Heart right ventricle (tissue), 16 donors: ENCODE results near the gene ZNF541. TPM values are rescaled to one million over a fixed set of nuclear protein-coding genes. Genes with fewer than 3 reads are reported as not detected.
A peak's percentile ranks its signal among the peaks of the same experiment; 100 is the strongest.
"Not testable (repeated sequence)": the region's sequence is repeated elsewhere in the genome, so short reads cannot be mapped to it uniquely, and the experiment has no call there.

Experiments
- ATAC-seq, 8 donors: fragments of 200-7000 bp; cut with Tn5 transposase; one replicate each; pipeline ENCODE4 v1.9.1; 2020; ENCODE audit warnings: mild to moderate bottlenecking in 8 of 8, moderate library complexity in 8 of 8, moderate number of reproducible peaks in 1 of 8
- DNase-seq, 2 donors: peaks; one replicate each; pipeline ENCODE4 v3.0.0-alpha.2; 2020
- H3K27ac ChIP-seq, 10 donors: fragments of 200-600 bp; sonication (generic) in 2 of 10; one replicate each; pipeline versions ENCODE4 v1.5.0 to v1.8.0; 2020 to 2022; ENCODE audit warnings: mild to moderate bottlenecking in 3 of 10
- H3K27me3 ChIP-seq, 7 donors: fragments of 200-600 bp; one replicate each; pipeline ENCODE4 v1.8.0; 2021 to 2022; ENCODE audit warnings: mild to moderate bottlenecking in 2 of 7
- H3K36me3 ChIP-seq, 9 donors: fragments of 200-600 bp; sonication (generic) in 1 of 9; one replicate each; pipeline versions ENCODE4 v1.5.0 to v1.8.0; 2020 to 2022; ENCODE audit warnings: mild to moderate bottlenecking in 2 of 9
- H3K4me1 ChIP-seq, 9 donors: fragments of 200-600 bp; sonication (generic) in 1 of 9; one replicate each; pipeline versions ENCODE4 v1.5.0 to v1.8.0; 2020 to 2022; ENCODE audit warnings: mild to moderate bottlenecking in 4 of 9
- H3K4me3 ChIP-seq, 10 donors: fragments of 200-600 bp; sonication (generic) in 2 of 10; one replicate each; pipeline versions ENCODE4 v1.5.0 to v1.8.0; 2020 to 2022; ENCODE audit warnings: mild to moderate bottlenecking in 7 of 10, moderate library complexity in 2 of 10
- H3K9me3 ChIP-seq, 11 donors: fragments of 200-600 bp in 10 of 11; sonication (generic) in 2 of 11; one replicate each; pipeline versions ENCODE4 v1.5.0 to v1.8.0; 2013 to 2022; ENCODE audit warnings: mild to moderate bottlenecking in 2 of 11, control low read depth in 1 of 11, moderate library complexity in 1 of 11
- WGBS, 2 donors: extraction: QIAGEN DNeasy Blood & Tissue Kit; methylation state at CpG; one replicate each; pipeline ENCODE4 v1.1.7; 2013; ENCODE audit warnings: inconsistent platforms in 1 of 2; 5-methylcytosine and 5-hydroxymethylcytosine counted together
- intact Hi-C, 10 donors: fragments of 100-400 bp; cut with DNase I; formaldehyde crosslinking; loops; one replicate each; pipeline versions ENCODE4 v1.11.1 to v1.14.2; 2022
- polyA plus RNA-seq, 2 donors: library from polyadenylated mRNA; stranded (reverse); fragments of 200-250 nt; gene quantifications; one replicate each; pipeline ENCODE4 v1.2.3, GENCODE V29; 2013
- total RNA-seq, 10 donors: library from RNA; stranded (reverse); fragmentation: NEBNext Ultra II Directional in 3 of 10; extraction: Animal tissue kit (Norgen Biotek cat#: 25700) in 3 of 10; gene quantifications; one replicate each; pipeline versions ENCODE4 v1.2.1 to v1.2.4, GENCODE V29; 2021 to 2023
- TF ChIP-seq, protein P1 (sequence below), 9 donors: fragments of 200-600 bp; sonication (generic) in 2 of 9; IDR thresholded peaks; one replicate each; pipeline versions ENCODE4 v1.5.0 to v1.8.0; 2021 to 2022; ENCODE audit warnings: antibody characterized with exemption in 9 of 9, mild to moderate bottlenecking in 5 of 9, moderate library complexity in 1 of 9
- donor health status: Arrhythmogenic right ventricular cardiomyopathy.
- donor health status: ischemic (EF 13 %, LVEDD 7.1; RV severe dilation, severe dysfunction).
- donor health status: healthy with polysubstance abuse.
- donor health status: DM: no; HTN: yes; CAD: no.
- donor health status: DM: no; HTN: no; CAD: no.
- donor health status: ischemic (EF 25% LVEDD 6.9; RV normal size, moderate dysfunction).
- donor health status: ischemic (EF 25% LVEDD 5.7; RV mildly dilated, moderate dysfunction).
- donor health status: healthy.
- donor health status: DM: yes; HTN: yes; CAD: no.
- donor health status: Ischemic cardiomyopathy.
- donor health status: ischemic (EF 35%, LVEDD 5.7; RV mildly dilated, moderate dysfunction).
- donor health status: nonischemic (EF 11% LVEDD 7.7; RV severe dilation, severe dysfunction).
- donor health status: DM: yes; HTN: yes; CAD: no.
- donor health status: PGD.
- donor health status: ischemic (EF 29% LVEDD 5.4; RV normal size, mild dysfunction).
- donor health status: nonischemic (EF 23%, LVEDD 6.1; RV moderate dilation, normal function).

Gene ZNF541
- total and polyA plus RNA-seq, 12 donors = 0.23 to 3.7 (median 1.5) TPM

DNA sequence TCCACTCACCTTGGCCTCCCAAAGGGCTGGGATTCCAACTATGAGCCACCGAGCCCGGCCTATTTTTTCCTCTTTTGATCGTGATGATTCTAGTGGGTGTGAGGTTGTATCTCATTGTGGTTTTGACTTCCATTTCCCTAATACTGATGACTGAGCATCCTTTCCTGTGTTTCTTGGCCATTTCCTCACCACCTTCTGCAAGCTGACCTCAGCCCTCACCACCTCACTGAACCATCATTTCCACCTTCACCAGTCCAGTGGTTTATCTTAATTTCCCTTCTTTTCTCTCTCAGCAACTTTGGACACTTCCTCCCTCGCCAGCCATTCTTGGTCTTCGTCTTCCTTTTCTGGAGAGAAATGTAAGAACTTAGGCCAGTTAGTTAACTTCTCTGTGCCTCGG lies 23.0 kb upstream of the ZNF541 start:
- Histone ChIP-seq H3K4me1 (peaks cover 2 to 43% (median 20%) of the 10 kb centered on the region in 9 donors), H3K27me3 (no peaks in the 10 kb centered on the region), H3K36me3 (no peaks in the 10 kb centered on the region), H3K4me3 (no peak overlapping the region), H3K9me3 (no peaks in the 10 kb centered on the region), H3K27ac (peak overlapping the region in 1 of 10 donors; percentile 64)
- ATAC-seq (no peak), DNase-seq (no peak)
- intact Hi-C loops = loop anchor here in 3 of 10 donors (5.0 to 10.0 kb wide), 3 partner anchors 51 to 159 kb away; no protein-coding TSS in a partner anchor
- 67 to 80% methylated on average over 6 of the region's 6 CpGs for WGBS, 2 donors
- TF ChIP-seq, protein P1, sequence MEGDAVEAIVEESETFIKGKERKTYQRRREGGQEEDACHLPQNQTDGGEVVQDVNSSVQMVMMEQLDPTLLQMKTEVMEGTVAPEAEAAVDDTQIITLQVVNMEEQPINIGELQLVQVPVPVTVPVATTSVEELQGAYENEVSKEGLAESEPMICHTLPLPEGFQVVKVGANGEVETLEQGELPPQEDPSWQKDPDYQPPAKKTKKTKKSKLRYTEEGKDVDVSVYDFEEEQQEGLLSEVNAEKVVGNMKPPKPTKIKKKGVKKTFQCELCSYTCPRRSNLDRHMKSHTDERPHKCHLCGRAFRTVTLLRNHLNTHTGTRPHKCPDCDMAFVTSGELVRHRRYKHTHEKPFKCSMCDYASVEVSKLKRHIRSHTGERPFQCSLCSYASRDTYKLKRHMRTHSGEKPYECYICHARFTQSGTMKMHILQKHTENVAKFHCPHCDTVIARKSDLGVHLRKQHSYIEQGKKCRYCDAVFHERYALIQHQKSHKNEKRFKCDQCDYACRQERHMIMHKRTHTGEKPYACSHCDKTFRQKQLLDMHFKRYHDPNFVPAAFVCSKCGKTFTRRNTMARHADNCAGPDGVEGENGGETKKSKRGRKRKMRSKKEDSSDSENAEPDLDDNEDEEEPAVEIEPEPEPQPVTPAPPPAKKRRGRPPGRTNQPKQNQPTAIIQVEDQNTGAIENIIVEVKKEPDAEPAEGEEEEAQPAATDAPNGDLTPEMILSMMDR (IDR thresholded peaks at IDR 0.05) = no peak

DNA sequence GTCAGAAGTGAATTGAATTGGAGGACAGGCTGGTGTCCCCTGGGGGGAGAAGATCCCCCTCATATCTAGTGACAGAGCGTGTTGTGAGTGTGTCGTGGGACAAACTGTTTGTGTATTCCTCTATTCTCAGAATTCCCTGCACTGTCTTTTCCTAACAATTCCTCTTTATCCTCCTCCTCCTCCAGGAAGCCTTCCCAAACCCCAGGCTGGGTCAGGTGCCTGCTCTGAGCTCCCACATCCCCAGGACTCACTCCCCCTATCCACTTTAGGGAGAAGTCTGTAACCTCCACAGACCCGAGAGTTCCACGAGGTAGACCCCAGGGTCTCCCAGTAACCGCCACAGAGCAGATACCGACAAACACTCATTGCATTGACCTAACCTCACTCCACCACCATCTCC lies 20.9 kb upstream of the ZNF541 start:
- Histone ChIP-seq H3K27ac (no peak overlapping the region), H3K9me3 (peaks cover 0 to 3% (median 0%) of the 10 kb centered on the region in 11 donors), H3K36me3 (no peaks in the 10 kb centered on the region), H3K27me3 (no peaks in the 10 kb centered on the region), H3K4me1 (peaks cover 0 to 27% (median 7%) of the 10 kb centered on the region in 9 donors), H3K4me3 (no peak overlapping the region)
- 82 to 83% methylated on average over 6 of the region's 6 CpGs for WGBS, 2 donors
- no peak for ATAC-seq
- no peak for DNase-seq
- intact Hi-C loops = loop anchor here in 1 of 10 donors (10.0 kb wide), 1 partner anchor 49 kb away; no protein-coding TSS in a partner anchor
- TF ChIP-seq, protein P1 (IDR thresholded peaks at IDR 0.05) = no peak

DNA sequence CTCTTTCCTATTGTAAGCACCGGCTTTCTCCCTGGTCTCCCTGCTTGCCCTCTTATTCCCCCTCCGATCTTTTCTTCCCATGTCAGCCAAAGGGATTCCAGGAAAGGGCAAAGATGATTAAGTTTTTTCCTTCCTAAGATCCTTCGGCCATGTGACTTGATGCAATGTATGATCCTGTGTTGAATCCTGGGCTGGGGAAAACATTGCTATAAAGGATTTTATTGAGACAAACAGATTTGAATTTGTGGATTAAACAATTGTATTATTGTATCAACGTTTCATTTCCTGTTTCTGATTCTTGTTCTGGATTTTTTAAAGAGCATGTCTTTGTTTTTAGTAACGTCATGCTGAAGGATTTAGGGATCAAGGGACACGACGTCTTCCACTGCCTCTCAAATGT lies 16.9 kb upstream of the ZNF541 start:
- Histone ChIP-seq H3K27ac (no peak overlapping the region), H3K27me3 (no peaks in the 10 kb centered on the region), H3K9me3 (peaks cover 0 to 15% (median 0%) of the 10 kb centered on the region in 11 donors), H3K36me3 (no peaks in the 10 kb centered on the region), H3K4me1 (no peaks in the 10 kb centered on the region), H3K4me3 (no peak overlapping the region)
- ATAC-seq (no peak), DNase-seq (no peak)
- 46 to 52% methylated on average over 7 of the region's 7 CpGs for WGBS, 2 donors
- intact Hi-C loops = loop anchor here in 1 of 10 donors (10.0 kb wide), 1 partner anchor 45 kb away; no protein-coding TSS in a partner anchor
- TF ChIP-seq, protein P1 (IDR thresholded peaks at IDR 0.05) = no peak

DNA sequence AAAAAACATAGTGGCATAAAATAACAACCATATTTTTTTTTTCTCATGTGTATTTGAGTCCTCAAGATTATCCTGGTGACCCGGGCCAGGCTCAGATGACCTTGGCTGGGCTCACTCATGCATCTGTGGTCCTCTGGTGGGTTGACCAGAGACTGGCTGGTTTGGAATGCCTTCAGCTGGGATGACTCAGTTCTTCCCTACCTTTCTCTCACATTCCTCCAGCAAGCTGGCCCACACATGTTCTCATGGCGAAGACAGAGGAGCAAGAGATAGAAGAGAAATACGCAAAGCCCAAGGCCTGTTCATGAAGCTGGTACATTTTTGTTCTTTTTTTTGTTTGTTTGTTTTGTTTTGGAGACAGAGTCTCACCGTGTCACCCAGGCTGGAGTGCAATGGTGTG lies 14.3 kb upstream of the ZNF541 start:
- no peak for DNase-seq
- 87 to 88% methylated on average over 4 of the region's 4 CpGs for WGBS, 2 donors
- H3K27me3 ChIP-seq = no peaks in the 10 kb centered on the region

DNA sequence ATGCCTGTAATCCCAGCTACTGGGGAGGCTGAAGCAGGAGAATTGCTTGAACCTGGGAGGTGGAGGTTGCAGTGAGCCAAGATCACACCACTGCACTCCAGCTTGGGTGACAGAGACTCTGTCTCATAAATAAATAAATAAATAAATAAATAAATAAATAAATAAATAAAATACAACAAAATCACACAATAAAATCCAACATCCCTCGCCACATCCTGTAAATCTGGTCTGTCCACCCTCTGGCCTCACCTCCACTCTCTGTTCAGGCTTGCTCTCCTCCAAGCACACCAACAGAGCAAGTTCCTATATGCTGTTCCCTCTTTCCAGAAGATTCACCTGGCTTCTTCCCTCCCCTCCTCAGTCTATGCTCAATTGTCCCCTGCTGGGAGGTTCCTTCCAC lies 10.2 kb upstream of the ZNF541 start:
- Histone ChIP-seq H3K27ac (peak overlapping the region in 1 of 10 donors; percentile 2), H3K9me3 (peaks cover 0 to 15% (median 0%) of the 10 kb centered on the region in 11 donors)
- intact Hi-C loops, ATAC-seq, H3K27me3 ChIP-seq, H3K4me3 ChIP-seq, H3K4me1 ChIP-seq, H3K36me3 ChIP-seq, DNase-seq: not testable (repeated sequence)
- WGBS, 2 donors = 92 to 100% methylated on average over 1 of the region's 1 CpG

More for the DNA sequence above, 14.3 kb upstream of the ZNF541 start:
- H3K4me1 ChIP-seq = no peaks in the 10 kb centered on the region
- H3K27ac ChIP-seq = no peak overlapping the region
- intact Hi-C loops = no loop called here
- ATAC-seq = no peak
- H3K4me3 ChIP-seq = no peak overlapping the region
- no peaks in the 10 kb centered on the region for H3K36me3 ChIP-seq
- H3K9me3 ChIP-seq = peaks cover 0 to 15% (median 0%) of the 10 kb centered on the region in 11 donors
- TF ChIP-seq, protein P1 (IDR thresholded peaks at IDR 0.05) = no peak
